ENCODE measurements around the gene GCSH.

The GCSH gene

GRCh38 chr16:81036751-81037350 lies 59.3 kb downstream of the GCSH start:
- peak overlapping the region; percentile 78 for H3K4me3 ChIP-seq (ENCODE audit: low read depth, low read length)
- DNase-seq (ENCODE audit: low read depth) = no peak
- no peak for TF ChIP-seq CTCF (IDR thresholded peaks at IDR 0.05; ENCODE audit: control insufficient read depth, extremely low read depth, insufficient read depth)

- no peak for DNase-seq (ENCODE audit: low read depth)
- no peak; the same call in 1 of the 2 replicates for TF ChIP-seq CTCF (IDR thresholded peaks at IDR 0.05; ENCODE audit: control insufficient read depth, extremely low read depth, insufficient read depth)
- peak overlapping the region; percentile 78 for H3K4me3 ChIP-seq (ENCODE audit: low read depth, low read length)
These were observed 60.0 kb downstream of the GCSH start for GRCh38 chr16:81035975-81036750.

GRCh38 chr16:81035398-81035974 lies 60.7 kb downstream of the GCSH start, which contains the start of gene ATMIN:
Gene ATMIN (plus strand): TSS chr16:81035842. CDS start chr16:81035871, 29 bp downstream.
- TF ChIP-seq CTCF (IDR thresholded peaks at IDR 0.05; ENCODE audit: control insufficient read depth, extremely low read depth, insufficient read depth) = peak; percentile 100
- DNase-seq (ENCODE audit: low read depth) = peak; percentile 64
- H3K4me3 ChIP-seq (ENCODE audit: low read depth, low read length) = peak within 1 kb of the TSS; percentile 78

Measured in LNCaP clone FGC (cell line).